ENCODE results near the gene CD86.
A peak's percentile ranks its signal among the peaks of the same experiment; 100 is the strongest.

CD86 gene

DNA sequence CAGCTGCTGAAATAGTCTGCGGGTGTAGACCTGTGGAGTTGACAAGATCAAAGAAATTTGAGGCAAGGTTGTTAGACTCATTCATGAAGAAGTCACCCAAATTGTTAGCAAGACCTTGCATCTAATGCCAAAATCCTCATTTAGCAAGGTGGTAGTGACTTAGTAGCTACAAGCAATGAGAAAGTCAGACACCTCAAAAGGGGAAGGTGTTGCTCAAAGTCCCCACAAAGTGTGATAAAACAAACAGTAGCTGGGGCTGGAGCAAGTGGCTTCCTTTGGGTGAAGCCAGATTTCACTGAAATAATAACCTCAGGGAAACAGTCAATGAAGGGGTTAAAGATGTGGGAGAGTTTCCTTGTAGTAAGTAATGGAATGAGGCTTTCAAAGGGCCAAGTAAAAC, 44.9 kb downstream of the CD86 start:
- Histone ChIP-seq H3K27ac (no peak overlapping the region), H4K20me1 (no peaks in the 10 kb centered on the region), H3K4me3 (no peak overlapping the region), H3K4me1 (peaks cover 31% of the 10 kb centered on the region), H3K36me3 (no peaks in the 10 kb centered on the region), H3K9ac (no peak overlapping the region), H3K27me3 (no peaks in the 10 kb centered on the region), H3K4me2 (no peak overlapping the region), H3K9me3 (no peaks in the 10 kb centered on the region)
- TF ChIP-seq Cebpa-rat (IDR thresholded peaks at IDR 0.05), result no peak

DNA sequence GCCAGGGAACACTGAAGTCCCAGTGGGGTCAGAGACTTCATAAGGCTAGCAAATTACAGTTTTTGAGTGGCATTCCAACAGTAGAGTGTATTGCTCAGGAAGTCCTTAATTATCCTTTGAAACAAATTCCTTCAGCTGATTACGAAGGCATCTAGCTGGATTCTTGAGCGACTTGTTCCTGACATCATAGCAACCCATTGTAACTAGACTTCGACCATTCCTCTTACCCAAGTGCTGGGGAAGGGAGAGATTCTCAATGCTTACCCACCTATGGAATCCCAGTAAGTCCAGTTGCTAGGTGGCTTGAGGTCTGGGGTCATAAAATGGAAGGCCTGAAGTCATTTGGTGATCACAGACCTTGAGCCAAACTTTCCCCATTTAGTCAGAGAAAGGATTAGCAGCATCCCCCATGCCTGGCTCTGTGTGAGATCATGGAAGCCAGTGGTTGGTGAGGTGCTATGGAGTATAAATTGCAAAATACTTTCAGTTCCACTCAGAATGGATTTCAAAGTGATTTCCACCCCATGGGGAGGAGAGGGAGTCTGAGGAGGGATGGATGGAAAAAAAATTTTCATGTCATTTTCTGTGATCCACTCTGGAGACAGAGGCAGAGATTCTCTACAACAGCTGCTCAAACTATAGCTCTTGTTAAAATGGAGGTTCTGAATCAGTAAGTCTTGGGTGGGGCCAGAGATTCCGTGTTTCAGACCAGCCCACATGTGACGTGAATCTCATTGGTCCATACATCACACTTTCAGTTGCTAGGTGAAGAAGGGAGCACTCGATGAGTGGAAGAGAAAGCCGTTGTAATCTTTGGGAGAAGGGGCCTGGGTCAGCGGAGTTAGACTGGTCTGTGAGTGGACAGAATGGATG, 45.7 kb downstream of the CD86 start:
- TF ChIP-seq Cebpa-rat (IDR thresholded peaks at IDR 0.05), result no peak
- H4K20me1 ChIP-seq, result no peaks in the 10 kb centered on the region
- H3K4me1 ChIP-seq, result peaks cover 35% of the 10 kb centered on the region
- H3K36me3 ChIP-seq, result no peaks in the 10 kb centered on the region
- no peak overlapping the region for H3K4me3 ChIP-seq
- no peak overlapping the region for H3K4me2 ChIP-seq
- no peak overlapping the region for H3K9ac ChIP-seq
- H3K27ac ChIP-seq, result no peak overlapping the region
- no peaks in the 10 kb centered on the region for H3K27me3 ChIP-seq
- H3K9me3 ChIP-seq, result no peaks in the 10 kb centered on the region

DNA sequence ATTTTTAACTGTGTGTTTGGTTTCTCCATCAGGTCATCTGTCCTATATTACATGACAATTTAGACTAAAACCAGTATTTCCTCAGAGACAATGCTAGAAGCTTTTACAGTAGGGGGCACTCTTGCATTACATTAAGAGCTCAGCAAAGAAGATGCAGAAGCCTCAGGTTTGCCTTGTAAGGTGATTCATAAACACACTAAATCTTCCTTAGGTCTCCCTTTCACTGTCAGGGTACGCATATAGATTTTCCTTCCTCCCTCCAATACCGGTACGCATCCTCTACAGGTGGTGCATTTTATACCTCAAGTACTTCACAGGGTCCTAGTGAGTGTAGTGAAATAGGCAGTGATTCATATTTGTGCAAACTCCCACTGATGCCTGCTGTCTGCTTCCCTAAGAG, 46.5 kb downstream of the CD86 start:
- Histone ChIP-seq H3K27ac (no peak overlapping the region), H3K9ac (no peak overlapping the region), H3K4me2 (peak overlapping the region; percentile 26), H4K20me1 (no peaks in the 10 kb centered on the region), H3K4me3 (no peak overlapping the region), H3K9me3 (no peaks in the 10 kb centered on the region), H3K4me1 (peaks cover 37% of the 10 kb centered on the region), H3K36me3 (no peaks in the 10 kb centered on the region), H3K27me3 (no peaks in the 10 kb centered on the region)
- TF ChIP-seq Cebpa-rat (IDR thresholded peaks at IDR 0.05), result no peak

DNA sequence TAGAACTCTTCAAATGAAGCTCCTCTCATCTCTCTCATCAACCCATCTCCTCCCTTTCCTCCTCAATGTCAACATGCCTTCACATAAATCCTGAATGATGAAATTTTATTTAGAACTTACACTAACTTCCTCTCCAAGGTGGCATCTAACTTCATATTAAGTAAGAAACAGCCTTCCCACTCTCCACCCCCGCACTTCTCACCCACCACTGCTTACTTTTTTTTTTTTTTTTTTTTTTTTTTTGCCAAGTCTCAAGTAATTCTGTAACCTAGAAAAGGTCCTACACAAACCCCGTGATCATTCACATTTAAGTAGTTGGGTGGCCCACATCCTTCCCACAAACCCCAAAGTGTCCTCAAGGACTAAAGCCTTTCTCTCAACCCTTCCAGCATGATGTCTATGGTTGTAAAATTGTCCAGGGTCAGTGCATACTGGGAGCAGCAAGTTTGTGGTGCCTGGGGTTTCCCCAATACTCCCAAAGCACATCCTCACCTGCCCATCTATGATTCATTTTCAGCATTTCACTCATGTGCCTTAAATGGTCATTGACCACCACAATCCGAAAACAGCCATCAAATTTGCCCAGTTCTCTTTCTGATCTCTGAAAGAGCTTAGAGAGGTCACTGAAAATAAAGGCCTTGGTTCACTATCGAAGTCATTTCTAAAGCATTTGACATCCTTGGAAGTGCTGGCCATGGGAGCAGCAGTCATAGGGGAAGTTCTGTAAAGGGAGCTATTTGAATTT, 47.2 kb downstream of the CD86 start:
- no peak overlapping the region for H3K9ac ChIP-seq
- peaks cover 37% of the 10 kb centered on the region for H3K4me1 ChIP-seq
- no peak overlapping the region for H3K27ac ChIP-seq
- H4K20me1 ChIP-seq, result no peaks in the 10 kb centered on the region
- TF ChIP-seq Cebpa-rat (IDR thresholded peaks at IDR 0.05), result no peak
- H3K9me3 ChIP-seq, result no peaks in the 10 kb centered on the region
- no peaks in the 10 kb centered on the region for H3K27me3 ChIP-seq
- H3K4me3 ChIP-seq, result no peak overlapping the region
- no peaks in the 10 kb centered on the region for H3K36me3 ChIP-seq
- H3K4me2 ChIP-seq, result peak overlapping the region; percentile 26

DNA sequence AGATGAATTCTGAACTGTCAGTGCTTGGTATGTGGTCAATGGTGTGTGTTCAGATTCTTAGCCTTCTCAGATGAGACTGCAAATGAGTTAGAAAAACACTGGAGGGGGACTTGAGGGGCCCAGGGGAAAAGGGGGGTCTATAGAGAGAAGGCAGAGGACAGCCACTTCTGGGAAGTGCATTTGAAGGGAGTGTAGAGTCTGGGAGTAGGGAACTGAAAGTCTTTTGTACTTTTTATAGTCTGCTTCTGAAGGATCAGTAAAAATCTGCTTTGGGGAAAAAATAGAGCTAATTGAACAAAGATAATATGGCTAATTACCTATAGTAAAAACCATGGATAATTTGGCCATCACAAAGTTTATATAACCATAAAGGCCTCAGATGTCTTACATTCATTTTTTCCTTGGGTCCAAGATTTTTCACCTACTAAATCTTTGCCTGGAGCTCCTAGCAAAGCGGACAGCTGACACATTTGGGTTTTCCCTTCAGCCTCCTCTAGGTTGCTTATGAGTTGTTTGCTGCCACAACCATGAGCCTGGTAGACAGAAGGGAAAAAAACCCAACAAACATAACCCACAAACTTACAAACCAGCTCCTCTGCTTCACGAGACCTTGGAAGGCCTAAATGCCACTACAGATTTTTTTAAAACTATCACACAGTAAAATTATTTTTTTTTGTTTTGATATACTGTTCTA, 48.8 kb downstream of the CD86 start:
- H4K20me1 ChIP-seq, result no peaks in the 10 kb centered on the region
- H3K4me2 ChIP-seq, result peak overlapping the region; percentile 1; the same call in 1 of the 2 replicates
- H3K36me3 ChIP-seq, result no peaks in the 10 kb centered on the region
- no peaks in the 10 kb centered on the region for H3K27me3 ChIP-seq
- H3K9ac ChIP-seq, result no peak overlapping the region
- no peaks in the 10 kb centered on the region for H3K9me3 ChIP-seq
- no peak for TF ChIP-seq Cebpa-rat (IDR thresholded peaks at IDR 0.05)
- H3K4me3 ChIP-seq, result no peak overlapping the region
- no peak overlapping the region for H3K27ac ChIP-seq
- peaks cover 37% of the 10 kb centered on the region for H3K4me1 ChIP-seq

GRCh38 chr3:122104515-122105194, 49.5 kb downstream of the CD86 start:
- no peak overlapping the region for H3K27ac ChIP-seq
- H3K4me3 ChIP-seq, result no peak overlapping the region
- TF ChIP-seq Cebpa-rat (IDR thresholded peaks at IDR 0.05), result no peak
- H4K20me1 ChIP-seq, result no peaks in the 10 kb centered on the region
- H3K9me3 ChIP-seq, result no peaks in the 10 kb centered on the region
- no peaks in the 10 kb centered on the region for H3K36me3 ChIP-seq
- H3K9ac ChIP-seq, result no peak overlapping the region
- no peak overlapping the region for H3K4me2 ChIP-seq
- H3K4me1 ChIP-seq, result peaks cover 37% of the 10 kb centered on the region
- no peaks in the 10 kb centered on the region for H3K27me3 ChIP-seq

- no peak overlapping the region for H3K9ac ChIP-seq
- no peak for TF ChIP-seq Cebpa-rat (IDR thresholded peaks at IDR 0.05)
- no peak overlapping the region for H3K4me2 ChIP-seq
- no peak overlapping the region for H3K27ac ChIP-seq
- peaks cover 36% of the 10 kb centered on the region for H3K4me1 ChIP-seq
- H3K36me3 ChIP-seq, result no peaks in the 10 kb centered on the region
- H3K9me3 ChIP-seq, result no peaks in the 10 kb centered on the region
- H4K20me1 ChIP-seq, result no peaks in the 10 kb centered on the region
- H3K4me3 ChIP-seq, result no peak overlapping the region
- no peaks in the 10 kb centered on the region for H3K27me3 ChIP-seq
Observed at GRCh38 chr3:122105626-122106025, 50.5 kb downstream of the CD86 start.

DNA sequence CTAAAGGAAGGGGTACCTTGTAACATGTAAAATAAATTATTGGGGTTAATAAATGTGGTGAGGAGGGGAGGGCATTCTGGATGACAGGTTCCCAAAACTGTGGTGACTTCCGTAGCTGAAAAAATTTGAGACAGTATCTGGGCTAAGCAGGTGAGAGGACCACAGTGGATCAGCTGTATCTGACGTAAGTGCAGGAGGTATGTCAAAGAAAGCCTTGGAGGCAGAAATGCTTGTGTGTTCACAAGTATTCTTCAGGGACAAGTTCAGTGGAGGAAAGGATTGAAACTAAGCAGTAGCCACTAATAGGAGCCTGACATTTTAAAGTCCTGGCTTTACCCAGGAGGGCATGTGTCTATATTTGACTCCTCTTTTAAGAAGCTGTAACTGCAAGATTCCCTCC, 52.0 kb downstream of the CD86 start:
- Histone ChIP-seq H3K4me1 (peaks cover 28% of the 10 kb centered on the region), H3K4me3 (no peak overlapping the region), H3K9ac (no peak overlapping the region), H3K9me3 (no peaks in the 10 kb centered on the region), H3K4me2 (no peak overlapping the region), H4K20me1 (no peaks in the 10 kb centered on the region), H3K27ac (no peak overlapping the region), H3K27me3 (no peaks in the 10 kb centered on the region), H3K36me3 (no peaks in the 10 kb centered on the region)
- no peak for TF ChIP-seq Cebpa-rat (IDR thresholded peaks at IDR 0.05)

- peak overlapping the region; percentile 43 for H3K4me2 ChIP-seq
- H3K27me3 ChIP-seq, result no peaks in the 10 kb centered on the region
- no peaks in the 10 kb centered on the region for H3K9me3 ChIP-seq
- H3K9ac ChIP-seq, result no peak overlapping the region
- TF ChIP-seq Cebpa-rat (IDR thresholded peaks at IDR 0.05), result no peak
- peaks cover 10% of the 10 kb centered on the region for H3K4me1 ChIP-seq
- H3K27ac ChIP-seq, result no peak overlapping the region
- no peaks in the 10 kb centered on the region for H4K20me1 ChIP-seq
- no peaks in the 10 kb centered on the region for H3K36me3 ChIP-seq
- no peak overlapping the region for H3K4me3 ChIP-seq
Observed at GRCh38 chr3:122111974-122112373, 56.8 kb downstream of the CD86 start.

All from BLaER1 (cell line).